Measurements from ENCODE around the gene HYCC1. TPM values are rescaled to one million over a fixed set of nuclear protein-coding genes. Genes with fewer than 3 reads are reported as not detected.

HYCC1 gene
- total and polyA plus RNA-seq, 2 donors (not counting 3 experiments of a cell fraction or from before 2014, with no cell fraction given): 14.5 to 51.8 TPM

DNA sequence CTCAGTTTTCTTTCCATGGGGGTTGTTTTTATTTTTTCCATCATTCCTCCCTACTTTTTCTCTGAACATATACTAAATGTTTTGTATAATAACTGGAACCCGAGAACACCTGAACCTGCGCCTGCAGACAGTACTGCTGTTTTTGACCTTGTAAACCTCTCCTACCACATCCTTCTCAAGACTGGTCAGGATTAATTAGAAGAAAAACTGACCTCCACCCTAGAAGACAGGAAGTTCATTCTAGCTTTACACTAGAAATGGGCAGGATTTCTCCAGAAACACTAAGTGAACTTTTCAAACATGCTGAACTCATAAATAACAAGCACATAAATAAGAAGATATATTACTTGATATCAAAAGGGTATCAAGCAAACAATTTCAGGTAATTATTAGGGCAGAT lies 751 bp upstream of the HYCC1 start:
- no peak for DNase-seq (ENCODE audit: low read depth, low spot score)
- Histone ChIP-seq H3K79me2 (ENCODE audit: control insufficient read depth, insufficient read depth, low read length) (peaks cover 31% of the 10 kb centered on the region), H4K20me1 (replicated peaks; ENCODE audit: control insufficient read depth, extremely low read depth, insufficient read depth, low read length) (peaks cover 11% of the 10 kb centered on the region), H3K4me2 (ENCODE audit: insufficient read depth, low read length) (peak overlapping the region; percentile 66), H3K9ac (replicated peaks; ENCODE audit: extremely low read depth, insufficient read depth, low read length) (no peak overlapping the region), H3K4me3 (replicated peaks in 1 of 3; ENCODE audit: insufficient read depth in 1 of 3, low read depth in 1 of 3, low read length in 3 of 3) (no peak overlapping the region), H3K9me1 (replicated peaks; ENCODE audit: control insufficient read depth, extremely low read depth, insufficient read depth, low read length) (no peaks in the 10 kb centered on the region), H2AFZ (ENCODE audit: low read depth, low read length) (peak overlapping the region; percentile 61), H3K36me3 (ENCODE audit: control insufficient read depth in 2 of 2, extremely low read depth in 1 of 2, insufficient read depth in 2 of 2, low read length in 2 of 2) (no peaks in the 10 kb centered on the region), H3K27me3 (ENCODE audit: control insufficient read depth in 2 of 2, insufficient read depth in 2 of 2, low read length in 2 of 2) (no peaks in the 10 kb centered on the region), H3K9me3 (replicated peaks; ENCODE audit: control insufficient read depth, insufficient read depth, low read length) (no peaks in the 10 kb centered on the region), H3K4me1 (ENCODE audit: control insufficient read depth, extremely low read depth, insufficient read depth, low read length) (peaks cover 53% of the 10 kb centered on the region), H3K27ac (ENCODE audit: insufficient read depth, low read depth, low read length) (peak overlapping the region; percentile 20)
- no peak for FAIRE-seq
- dilution Hi-C loops (cut with MboI; ENCODE audit: extremely low pct_ligation_motif_present, low sequenced_read_pairs) (no loop called here), intact Hi-C loops (cut with micrococcal nuclease) (loop anchor here (1.0 to 10.0 kb wide), 7 partner anchors 40 to 1700 kb away; partner anchors contain the start of gene KLHL7)
- ChIA-PET POLR2A (no interaction called here), CTCF (interaction anchor here (3.5 kb wide), 1 partner anchor 41 kb away, joined by 18 read pairs; no protein-coding TSS in a partner anchor)
- BruUV-seq (replicated peaks): no TSS peak
- TF ChIP-seq EZH2 (IDR thresholded peaks at IDR 0.05; ENCODE audit: borderline replicate concordance, low read depth, low read length, severe bottlenecking) (no peak), GATA2 (IDR thresholded peaks at IDR 0.05; ENCODE audit: insufficient read depth, insufficient read length, low read depth, low read length) (no peak), JUN (IDR thresholded peaks at IDR 0.05; ENCODE audit: borderline replicate concordance, insufficient read depth, insufficient read length, low read depth) (no peak), MYC (IDR thresholded peaks at IDR 0.05; ENCODE audit: low read depth, low read length) (no peak), FOS (IDR thresholded peaks at IDR 0.05; ENCODE audit: borderline replicate concordance, insufficient read depth, low read length) (no peak), POLR2AphosphoS5 (IDR thresholded peaks at IDR 0.05; ENCODE audit: insufficient read depth, low read depth, low read length) (no peak)

Data from endothelial cell of umbilical vein (primary cell).